HTR-8/SVneo (cell line): ENCODE results near the gene ELP6.

Experiments
- DNase-seq: peaks from one replicate; pipeline ENCODE4 v3.0.0; 2011; ENCODE audit warnings: low spot score, mixed read lengths; ENCODE audit not compliant: insufficient read length
- FAIRE-seq: peaks from 2 replicates; lab custom pipeline; 2011; peaks lifted over from hg19 to GRCh38; lab: Jason Lieb, UNC

ELP6 gene, protein sequence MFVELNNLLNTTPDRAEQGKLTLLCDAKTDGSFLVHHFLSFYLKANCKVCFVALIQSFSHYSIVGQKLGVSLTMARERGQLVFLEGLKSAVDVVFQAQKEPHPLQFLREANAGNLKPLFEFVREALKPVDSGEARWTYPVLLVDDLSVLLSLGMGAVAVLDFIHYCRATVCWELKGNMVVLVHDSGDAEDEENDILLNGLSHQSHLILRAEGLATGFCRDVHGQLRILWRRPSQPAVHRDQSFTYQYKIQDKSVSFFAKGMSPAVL

DNA sequence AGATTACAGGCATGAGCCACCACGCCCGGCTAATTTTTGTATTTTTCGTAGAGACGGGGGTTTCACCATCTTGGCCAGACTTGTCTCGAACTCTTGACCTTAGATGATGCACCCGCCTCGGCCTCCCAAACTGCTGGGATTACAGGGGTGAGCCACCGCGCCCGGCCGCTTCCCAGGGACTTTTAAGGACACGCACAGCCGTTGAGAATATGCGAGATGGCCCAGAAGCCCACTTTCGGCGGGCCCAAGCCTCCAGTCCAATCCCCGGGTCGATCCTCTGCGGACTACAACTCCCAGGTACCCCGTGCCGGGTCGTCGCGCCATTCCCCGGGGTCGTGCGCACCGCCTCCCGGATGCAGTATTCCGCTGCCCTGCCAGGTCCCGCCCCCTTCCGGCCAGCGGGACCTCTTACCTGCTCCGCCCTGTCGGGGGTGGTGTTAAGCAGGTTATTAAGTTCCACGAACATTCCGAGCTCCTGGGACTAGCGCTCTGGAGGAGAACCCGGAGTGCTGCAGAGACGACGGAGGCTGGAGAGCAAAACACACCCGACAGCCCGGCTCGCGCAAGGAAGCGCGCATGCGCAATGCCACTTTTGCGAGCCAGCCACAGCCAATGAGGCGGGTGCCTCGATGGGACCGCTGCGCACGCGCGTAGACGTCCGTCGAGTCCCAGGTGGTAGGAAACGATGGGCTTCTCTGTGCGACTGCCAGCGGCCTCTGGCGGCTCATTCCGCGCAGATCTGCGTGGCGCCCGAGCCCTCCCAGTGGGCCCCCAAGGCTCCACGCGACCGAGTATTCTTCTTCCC, at the start of gene ELP6:
Gene ELP6, minus strand, starts transcription at position 588 of the 805 bp plus-strand sequence. Its CDS starts 122 bp downstream, at position 466.
- peak; percentile 92 for FAIRE-seq
- peak; percentile 96 for DNase-seq

DNA sequence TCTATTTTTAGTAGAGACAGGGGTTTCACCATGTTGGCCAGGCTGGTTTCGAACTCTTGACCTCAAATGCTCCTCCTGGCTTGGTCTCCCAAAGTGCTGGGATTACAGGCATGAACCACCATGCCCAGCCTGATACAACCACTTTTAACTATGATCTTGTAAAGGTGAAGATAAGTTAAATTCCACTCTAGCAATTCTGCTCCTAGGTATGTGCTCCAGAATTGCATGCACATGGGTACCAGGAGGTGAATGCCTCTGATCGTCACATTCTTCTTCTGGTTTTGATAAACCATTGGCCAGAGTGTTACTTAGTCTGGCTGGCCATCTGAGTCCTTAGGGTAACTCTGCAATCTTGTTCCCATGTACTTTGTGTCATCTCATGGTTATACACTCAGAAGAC, 42.8 kb upstream of the ELP6 start:
- FAIRE-seq (no peak), DNase-seq (no peak)

DNA sequence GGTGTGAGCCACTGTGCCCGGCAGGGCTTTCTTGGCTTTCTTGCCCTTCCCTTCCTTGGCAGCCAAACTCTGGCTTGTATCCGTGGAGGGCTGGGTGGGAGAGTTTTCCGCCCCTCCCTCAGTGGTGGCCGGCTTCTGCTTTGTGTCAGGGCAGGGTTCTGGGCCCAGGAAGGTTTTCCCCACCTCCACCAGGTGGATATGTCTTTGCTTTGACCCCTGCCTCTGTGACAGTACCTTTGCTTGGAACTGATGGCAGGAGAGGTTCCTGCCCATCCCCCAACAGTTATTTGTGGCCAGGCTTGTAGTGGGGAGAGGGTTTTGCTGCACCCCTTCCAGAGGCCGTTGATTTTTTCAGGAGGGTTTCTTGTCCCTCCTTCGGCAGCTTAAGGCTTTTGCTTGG, 40.8 kb upstream of the ELP6 start:
- DNase-seq (no peak), FAIRE-seq (no peak)

DNA sequence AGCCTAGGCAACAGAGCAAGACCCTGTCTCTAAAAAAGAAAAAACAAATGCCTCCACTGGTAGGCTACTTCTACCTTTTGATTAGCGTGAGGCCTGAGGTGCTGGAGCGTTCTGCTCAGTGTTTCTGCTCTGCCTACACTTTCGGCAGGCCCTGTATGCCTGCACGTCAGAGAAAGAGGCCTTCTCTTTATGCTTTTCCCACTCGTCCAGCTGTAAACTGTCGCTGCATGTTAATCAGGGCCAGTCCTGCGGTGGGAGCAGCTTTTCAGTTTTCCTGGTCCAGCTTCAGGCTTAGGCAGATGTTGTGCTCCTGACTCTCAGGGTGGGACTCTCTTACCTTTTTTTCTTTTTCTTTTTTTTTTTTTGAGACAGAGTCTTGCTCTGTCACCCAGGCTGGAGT, 39.9 kb upstream of the ELP6 start:
- FAIRE-seq (no peak), DNase-seq (no peak)

DNA sequence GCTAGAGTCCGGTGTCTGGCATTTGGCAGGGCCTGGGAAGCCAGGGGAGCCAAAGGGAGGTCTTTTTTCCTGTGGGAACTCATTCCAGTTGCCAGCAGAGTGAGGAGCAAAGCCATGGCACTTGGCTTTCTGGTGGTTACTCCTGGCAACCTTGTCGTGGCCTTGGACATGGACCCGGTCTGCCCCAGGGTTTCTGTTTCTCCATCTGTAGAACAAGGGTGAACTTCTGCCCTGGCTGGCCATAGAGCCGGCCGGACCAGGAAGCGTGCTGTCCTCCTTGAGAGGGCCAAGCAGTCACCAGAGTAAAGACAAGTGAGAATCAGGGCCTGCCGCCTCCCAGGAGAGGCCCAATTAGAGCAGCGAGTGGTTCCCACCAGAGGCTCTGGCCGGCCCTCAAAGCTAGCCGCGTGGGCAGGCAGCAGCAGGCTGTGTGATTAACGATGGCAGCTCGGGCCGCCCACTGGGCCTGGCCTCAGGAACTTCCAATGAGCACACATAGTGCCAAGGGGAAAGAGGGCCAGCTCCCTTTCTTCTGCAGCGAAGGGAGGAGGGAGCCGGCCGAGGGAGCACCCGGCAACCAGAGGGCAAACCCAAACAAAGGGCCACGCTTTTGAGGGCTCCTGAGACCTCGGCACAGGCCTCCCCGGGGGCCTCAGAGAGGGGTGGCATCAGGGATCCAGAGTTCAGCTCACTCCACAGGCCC, 29.1 kb upstream of the ELP6 start:
- no peak for DNase-seq
- FAIRE-seq = no peak

DNA sequence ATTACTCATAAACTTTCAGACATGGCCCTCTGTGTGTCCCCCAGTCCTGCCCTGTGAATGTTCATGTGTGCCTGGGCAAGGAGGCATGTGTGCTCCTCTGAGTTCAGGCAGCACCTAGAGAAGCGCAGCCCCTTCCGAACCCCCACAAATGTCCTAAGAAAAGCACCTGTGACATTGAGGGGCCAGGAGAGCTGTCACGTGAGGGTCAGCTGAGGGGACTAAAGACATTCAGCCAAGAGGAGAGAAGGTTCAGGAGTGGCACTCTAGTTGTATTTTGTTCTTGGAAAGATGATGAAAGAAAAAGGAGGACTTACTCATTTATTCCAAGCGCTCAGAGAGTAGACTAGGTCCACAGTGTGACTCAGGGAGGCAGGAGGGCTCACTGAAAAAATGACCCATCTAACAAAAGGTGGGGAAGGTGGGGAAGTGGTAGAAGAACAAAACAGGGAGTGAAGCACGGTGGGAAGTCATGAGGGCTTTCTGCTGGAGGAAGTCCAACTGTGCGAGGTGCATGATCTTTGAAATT, 28.1 kb upstream of the ELP6 start:
- DNase-seq (no peak), FAIRE-seq (no peak)

DNA sequence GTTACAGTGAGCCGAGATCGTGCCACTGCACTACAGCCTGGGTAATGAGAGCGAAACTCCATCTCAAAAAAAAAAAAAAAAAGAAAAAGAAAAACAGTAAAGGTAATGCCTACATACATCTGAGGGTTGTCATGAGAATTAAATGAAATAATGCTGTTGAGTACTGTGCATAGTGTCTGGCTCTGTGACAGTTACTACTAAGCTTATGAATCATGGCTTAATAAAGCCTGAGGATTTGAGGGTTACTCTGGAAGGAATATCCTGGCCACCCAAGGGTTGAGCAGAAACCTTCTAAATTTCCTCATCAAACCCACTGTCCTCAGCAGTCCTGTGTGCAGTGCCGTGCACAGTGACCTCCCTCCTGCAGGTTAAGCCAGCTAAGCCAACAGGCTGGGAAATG, 26.8 kb upstream of the ELP6 start:
- no peak for FAIRE-seq
- DNase-seq = no peak

DNA sequence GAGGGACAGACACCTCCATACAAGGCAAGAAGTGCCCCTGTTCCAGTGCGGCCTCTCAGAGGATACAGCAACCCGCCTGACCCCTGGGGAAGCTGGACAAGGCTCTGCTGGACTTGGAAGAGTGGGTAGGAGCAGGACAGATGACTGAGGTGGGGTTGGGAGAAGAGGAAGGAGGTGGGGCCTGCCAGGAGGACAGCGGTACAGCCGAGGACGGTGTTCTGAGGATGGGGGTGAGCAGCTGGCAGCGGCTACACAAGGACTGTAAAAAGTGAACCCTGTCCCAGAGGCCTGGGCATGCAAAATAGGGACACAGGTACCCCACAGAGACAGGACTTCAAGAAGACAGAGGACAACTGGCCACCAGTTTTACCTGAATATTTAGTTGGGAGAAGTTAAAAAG, 23.5 kb upstream of the ELP6 start:
- DNase-seq = no peak

DNA sequence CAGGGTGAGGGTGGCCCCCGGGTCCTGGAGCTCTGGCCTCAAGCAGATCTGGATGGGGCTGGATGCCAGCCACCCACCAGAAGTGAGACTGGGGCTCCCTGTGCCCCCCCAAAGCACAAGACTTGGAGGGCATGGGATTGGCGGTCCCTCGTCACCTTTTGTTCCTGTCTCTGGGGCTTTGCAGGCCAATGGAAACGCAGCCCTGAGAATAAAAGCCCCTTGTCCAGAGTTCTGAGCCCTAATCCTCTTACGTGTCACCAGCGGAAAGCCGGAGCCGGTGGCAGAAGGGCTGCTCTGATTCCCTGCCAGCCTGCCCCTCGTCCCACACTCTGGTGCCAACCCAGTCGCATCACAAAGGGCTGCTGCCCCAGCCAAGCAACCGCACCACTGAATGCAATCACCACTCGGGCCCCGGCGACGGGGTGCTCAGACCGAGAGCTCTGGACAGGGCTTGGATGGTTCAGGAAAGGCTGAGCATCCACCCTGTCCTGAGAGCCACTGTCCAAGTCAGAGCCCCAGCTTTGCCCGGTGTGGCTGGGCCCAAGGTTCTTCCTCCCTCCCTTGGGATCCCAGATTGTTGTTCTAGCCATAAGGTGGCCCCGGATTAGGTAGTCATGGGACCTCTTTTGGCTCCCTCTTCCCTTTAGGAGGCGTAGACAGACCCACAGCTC, 22.8 kb upstream of the ELP6 start:
- FAIRE-seq (no peak), DNase-seq (no peak)

More for the DNA sequence above, 23.5 kb upstream of the ELP6 start:
- no peak for FAIRE-seq

DNA sequence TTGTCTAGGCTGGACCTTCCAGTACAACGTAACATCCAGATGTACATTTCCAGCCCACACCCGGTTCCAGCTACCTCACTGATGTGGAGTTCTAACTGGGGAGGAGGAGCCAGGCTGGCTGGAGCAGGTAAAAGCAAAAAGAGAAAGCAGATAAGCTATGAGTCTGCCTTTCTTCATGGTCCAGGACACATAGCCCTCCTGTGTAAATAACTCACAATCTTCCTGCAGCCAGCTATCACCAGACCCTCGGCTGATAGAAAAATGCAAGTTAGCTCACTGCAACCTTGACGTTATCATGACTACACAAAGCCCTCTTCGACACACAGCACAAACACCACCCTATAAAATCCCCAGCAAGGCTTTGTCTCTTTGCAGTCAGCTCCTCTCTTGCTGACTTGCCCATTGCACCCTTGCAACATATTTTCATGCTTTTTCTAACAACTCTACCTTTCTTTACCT, 20.5 kb upstream of the ELP6 start:
- DNase-seq (no peak), FAIRE-seq (no peak)

DNA sequence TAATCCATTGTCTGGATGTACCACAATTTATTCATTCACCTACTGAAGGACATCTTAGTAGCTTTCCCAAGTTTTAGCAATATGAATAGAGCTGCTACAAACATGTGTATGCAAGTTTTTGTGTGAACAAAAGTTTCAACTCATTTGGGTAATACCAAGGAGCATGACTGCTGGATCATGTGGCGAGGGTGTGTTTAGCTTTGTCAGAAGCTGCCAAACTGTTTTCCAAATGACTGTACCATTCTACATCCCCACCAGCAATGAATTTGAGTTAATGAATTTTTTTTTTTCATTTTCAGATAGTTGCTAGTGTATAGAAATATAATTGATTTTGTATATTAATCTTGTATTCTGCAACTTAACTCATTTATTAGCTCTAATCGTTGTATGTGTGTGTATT, 20.0 kb upstream of the ELP6 start:
- no peak for FAIRE-seq

DNA sequence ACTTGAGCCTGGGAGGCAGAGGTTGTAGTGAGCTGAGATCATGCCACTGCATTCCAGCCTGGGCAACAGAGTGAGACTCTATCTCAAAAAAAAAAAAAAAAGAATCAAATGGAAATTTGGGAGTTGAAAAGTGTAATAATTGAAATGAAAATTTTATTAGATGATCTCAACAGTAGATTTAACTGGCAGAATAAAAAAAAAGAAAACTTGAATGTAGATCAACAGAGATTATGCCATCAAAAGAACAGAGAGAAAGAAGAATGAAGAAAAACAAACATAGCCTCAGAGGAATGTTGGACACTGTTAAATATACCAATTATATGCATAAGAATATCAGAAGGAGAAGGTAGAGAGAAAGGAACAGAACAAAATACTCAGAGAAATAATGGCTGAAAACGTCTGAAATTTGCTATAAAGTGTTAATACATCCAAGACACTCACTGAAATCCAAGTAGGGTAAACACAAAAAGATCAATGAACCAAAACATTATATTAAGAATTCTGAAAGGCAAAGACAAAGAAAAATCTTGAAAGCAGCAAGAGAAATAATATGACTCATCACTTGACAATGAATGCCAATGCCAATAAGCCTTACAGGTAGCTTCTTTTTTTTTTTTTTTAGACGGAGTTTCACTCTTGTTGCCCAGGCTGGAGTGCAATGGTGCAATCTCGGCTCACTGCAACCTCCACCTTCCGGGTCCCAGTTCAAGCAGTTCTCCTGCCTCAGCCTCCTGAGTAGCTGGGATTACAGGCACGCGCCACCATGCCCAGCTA, 14.6 kb upstream of the ELP6 start:
- no peak for DNase-seq
- no peak for FAIRE-seq

More for the DNA sequence above, 20.0 kb upstream of the ELP6 start:
- DNase-seq = no peak

DNA sequence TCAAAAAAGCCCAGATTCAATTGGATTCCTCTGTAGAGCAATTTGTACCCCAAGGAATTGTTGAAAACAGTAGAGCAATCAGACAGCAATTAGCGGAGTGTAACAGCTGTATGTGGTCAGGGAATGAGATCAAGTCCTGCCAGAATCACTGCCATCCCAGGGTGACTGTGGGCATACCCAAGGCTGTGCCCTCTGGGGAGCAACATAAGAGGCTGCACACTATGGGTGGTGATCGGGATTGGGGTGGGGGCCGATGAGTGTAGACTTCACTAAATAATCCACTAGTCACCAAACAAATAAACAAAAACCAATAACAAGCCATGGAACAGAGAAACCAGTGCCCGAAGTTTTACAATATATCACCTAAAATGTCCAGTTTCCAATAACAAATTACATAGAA, 12.1 kb upstream of the ELP6 start:
- FAIRE-seq (no peak), DNase-seq (no peak)

DNA sequence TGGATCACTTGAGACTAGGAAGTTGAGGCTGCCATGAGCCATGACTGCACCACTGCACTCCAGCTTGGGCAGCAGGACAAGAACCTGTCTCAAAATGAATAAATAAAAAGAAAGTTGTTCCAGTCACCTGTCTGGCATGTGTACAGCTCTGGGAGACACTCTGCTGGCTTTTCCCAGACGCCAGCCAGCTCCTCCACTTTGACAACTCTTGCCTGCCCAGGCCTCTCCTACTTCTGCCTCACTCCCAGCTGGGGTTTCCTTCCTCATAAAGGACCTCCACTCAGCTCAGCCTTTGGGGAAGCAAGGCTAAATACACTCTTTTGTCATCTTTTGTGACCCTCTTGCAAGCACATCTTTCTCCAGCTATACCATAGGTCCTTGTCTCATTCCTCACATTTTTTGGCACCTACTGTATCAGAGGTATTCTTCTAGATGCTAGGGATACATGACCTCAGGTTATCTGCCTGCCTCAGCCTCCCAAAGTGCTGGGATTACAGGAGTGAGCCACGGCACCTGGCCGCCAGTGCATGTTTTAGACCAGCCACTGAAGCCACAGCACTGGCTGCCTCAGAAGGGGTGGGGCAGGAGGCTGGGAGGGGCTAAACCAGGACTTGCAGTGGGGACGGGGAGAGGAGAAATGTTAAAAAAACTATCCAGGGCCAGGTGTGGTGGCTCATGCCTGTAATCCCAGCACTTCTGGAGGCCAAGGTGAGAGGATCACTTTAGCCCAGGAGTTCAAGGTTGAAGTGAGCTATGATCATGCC, 10.0 kb upstream of the ELP6 start:
- FAIRE-seq = no peak
- DNase-seq = no peak

DNA sequence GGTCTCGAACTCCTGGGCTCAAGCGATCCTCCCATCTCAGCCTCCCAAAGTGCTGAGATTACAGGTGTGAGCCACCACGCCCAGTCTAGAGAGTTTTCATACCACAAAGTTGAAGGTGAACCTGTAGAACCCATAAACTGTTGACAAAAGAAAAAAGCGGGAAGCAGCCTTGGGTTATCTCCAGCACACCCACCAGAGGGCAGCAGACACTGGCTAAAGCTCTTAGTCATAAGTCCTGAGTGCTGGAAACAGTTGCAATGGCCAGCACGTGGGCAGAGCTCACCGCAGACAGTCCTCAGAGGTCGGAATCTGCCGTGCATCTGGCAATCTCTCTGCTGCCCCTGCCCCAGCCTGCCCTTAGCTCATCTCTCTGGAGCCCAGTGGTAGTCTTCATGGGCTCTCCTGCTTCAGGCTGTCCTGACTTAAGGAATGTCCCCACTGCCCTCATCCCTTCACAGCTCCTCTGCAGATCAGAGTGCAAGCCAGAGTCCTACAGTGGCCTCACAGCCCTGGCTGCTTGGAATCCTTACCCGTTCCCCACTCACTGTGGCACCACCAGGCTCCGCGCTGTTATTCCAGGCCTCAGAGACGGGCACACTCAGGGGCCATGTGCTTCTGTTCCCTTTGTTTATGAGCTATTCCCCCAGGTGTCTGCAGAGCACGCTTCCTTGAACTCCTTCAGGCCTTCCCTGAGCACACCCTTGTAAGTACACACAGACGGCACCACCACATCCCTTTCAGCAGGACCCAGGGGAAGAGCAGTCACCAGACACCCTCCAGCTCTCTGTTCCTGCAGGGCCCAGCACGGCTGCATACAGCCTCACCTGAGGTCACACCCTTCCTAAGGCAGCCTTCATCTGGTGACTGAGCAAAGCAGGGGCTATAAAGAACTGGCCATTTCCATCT, 8.8 kb upstream of the ELP6 start:
- DNase-seq = peak; percentile 84
- no peak for FAIRE-seq

DNA sequence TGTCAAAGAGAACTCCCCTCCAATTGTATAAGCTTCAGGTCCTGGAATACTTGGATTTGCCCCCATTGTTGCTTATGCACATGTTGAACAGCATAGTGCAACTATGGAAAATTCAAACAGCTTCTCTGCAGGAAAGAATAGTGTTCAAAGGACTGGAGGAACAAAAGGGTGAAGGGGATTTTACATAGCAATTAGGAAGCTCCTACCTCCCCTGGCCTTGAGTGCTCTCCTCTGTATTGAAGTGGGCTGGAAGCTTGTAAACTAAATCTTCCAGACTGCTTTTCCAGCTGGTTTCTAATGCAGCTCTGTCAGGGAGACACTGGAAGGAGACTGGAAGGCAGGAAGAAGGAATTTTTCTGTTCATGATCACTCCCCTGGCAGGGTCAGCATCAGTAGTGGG, 7.2 kb upstream of the ELP6 start:
- FAIRE-seq (no peak), DNase-seq (no peak)

DNA sequence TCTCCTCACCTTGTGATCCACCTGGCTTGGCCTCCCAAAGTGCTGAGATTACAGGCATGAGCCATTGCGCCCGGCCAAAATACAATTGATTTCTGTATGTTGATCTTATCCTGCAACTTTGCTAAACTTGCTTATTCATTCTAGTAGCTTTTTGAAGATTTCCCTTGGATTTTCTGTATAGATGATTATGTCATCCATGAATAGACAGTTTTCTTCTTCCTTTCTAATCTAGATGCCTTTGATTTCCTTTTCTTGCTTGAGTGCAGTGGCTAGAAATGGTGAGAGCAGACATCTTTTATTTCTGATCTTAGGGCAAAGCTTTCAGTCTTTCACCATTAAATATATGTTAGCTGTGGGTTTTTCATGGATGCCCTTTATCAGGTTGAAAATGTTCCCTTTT, 4.4 kb upstream of the ELP6 start:
- no peak for DNase-seq
- FAIRE-seq = no peak

DNA sequence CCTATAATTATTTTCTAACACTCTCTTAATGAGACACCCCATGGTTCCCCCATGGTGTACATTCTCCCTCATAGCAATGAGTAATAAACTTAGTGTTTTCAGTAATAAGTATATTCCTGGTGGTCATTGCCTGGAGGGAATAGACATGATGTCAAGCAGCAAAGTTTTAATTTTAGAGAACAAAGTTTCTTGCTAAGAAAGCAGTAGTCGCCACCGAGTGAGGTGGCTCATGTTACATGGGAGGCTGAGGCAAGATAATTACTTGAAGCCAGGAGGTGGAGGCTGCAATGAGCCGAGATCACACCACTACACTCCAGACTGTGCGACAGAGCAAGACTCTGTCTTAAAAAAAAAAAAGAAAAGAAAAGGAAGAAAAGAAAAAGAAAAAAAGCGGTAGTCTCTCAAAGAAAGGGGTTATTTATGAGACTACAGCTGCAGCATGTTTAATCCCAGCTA, 2.4 kb upstream of the ELP6 start:
- FAIRE-seq = no peak
- no peak for DNase-seq
